ENCODE data around the gene EXOSC1.

- no peak for TF ChIP-seq EZH2 (IDR thresholded peaks at IDR 0.05; ENCODE audit: borderline replicate concordance, low read depth, low read length, severe bottlenecking)
- TF ChIP-seq CTCF (IDR thresholded peaks at IDR 0.05; ENCODE audit: extremely low read depth in 1 of 2, insufficient read depth in 1 of 2, low read depth in 1 of 2, low read length in 2 of 2), result no peak
- TF ChIP-seq MYC (IDR thresholded peaks at IDR 0.05; ENCODE audit: low read depth, low read length), result no peak
- no peak for TF ChIP-seq POLR2A (IDR thresholded peaks at IDR 0.05; ENCODE audit: low read depth, low read length)
- no peak for TF ChIP-seq MAX (IDR thresholded peaks at IDR 0.05; ENCODE audit: insufficient read depth, insufficient read length)
- no peak for TF ChIP-seq POLR2AphosphoS5 (IDR thresholded peaks at IDR 0.05; ENCODE audit: insufficient read depth, low read depth, low read length)
- no peak for TF ChIP-seq FOS (IDR thresholded peaks at IDR 0.05; ENCODE audit: borderline replicate concordance, insufficient read depth, low read length)
Measured at GRCh38 chr10:97390091-97390490, 55.7 kb downstream of the EXOSC1 start.
